ENCODE data around the gene OR6A2.

Gene OR6A2

DNA sequence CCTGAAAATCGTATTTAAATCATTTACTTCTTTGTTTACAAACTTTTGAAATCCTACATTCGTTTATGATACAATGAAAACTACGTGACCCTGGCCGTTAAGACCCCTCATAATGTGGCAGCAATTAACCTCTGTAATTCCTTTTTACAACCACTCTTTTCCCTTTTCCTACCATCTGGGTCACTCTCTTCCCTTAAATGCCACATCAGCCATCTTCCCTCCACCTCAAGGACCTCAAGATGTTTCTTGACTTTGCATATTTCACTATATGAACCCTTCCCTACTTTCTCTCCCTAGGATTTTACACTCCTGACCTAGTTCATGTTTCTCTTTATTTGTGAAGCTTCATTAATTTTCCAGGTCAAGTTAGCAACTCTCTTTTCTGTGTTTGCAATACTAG lies 54.5 kb downstream of the OR6A2 start:
- no peak for DNase-seq (ENCODE audit: low spot score)
- WGBS, 2 donors (ENCODE audit: extremely low coverage in 2 of 2, insufficient read length in 2 of 2, insufficient replicate concordance in 1 of 2), result 100% methylated on average over 1 of the region's 4 CpGs; no CpG with 5 or more reads in 1 of the 2 donors
- no peak overlapping the region for H3K4me3 ChIP-seq (ENCODE audit: low read length in 2 of 2)

DNA sequence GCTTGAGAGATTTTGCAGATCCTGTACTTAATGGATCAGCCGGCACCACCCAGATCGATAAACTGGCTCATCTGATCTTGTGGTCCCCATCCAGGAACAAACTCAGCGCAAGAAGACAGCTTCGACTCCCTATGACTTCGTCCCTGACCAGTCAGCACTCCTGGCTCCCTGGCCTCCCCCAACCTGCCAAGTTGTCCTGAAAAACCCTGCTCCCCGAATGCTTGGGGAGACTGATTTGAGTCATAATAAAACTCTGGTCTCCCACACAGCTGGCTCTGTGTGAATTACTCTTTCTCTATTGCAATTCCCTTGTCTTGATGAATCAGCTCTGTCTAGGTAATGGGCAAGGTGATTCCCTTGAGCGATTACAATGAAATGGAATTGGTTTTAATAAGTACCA lies 57.2 kb downstream of the OR6A2 start:
- Histone ChIP-seq H2BK12ac (ENCODE audit: low read length) (no peak overlapping the region), H2BK5ac (ENCODE audit: low read length) (no peak overlapping the region), H2AK5ac (ENCODE audit: low read depth, low read length) (no peak overlapping the region), H3K4me2 (ENCODE audit: insufficient read depth, low read length, poor library complexity, severe bottlenecking) (no peak overlapping the region), H2BK15ac (ENCODE audit: low read length) (no peak overlapping the region), H3K18ac (ENCODE audit: low read length) (no peak overlapping the region), H3K79me1 (ENCODE audit: low read depth, low read length) (no peaks in the 10 kb centered on the region), H3K27ac (replicated peaks; ENCODE audit: low read length) (no peak overlapping the region), H3K14ac (ENCODE audit: low read length) (no peak overlapping the region), H3K4me3 (ENCODE audit: low read length in 2 of 2) (no peak overlapping the region), H3K9ac (ENCODE audit: low read depth, low read length, poor library complexity) (no peak overlapping the region), H3K4me1 (ENCODE audit: control insufficient read depth in 2 of 2, insufficient read depth in 1 of 2, low read depth in 1 of 2, low read length in 2 of 2) (no peaks in the 10 kb centered on the region), H3K23ac (ENCODE audit: low read depth, low read length, poor library complexity) (no peak overlapping the region), H3K36me3 (replicated peaks in 1 of 2; ENCODE audit: control insufficient read depth in 2 of 2, insufficient read depth in 2 of 2, low read length in 2 of 2) (no peaks in the 10 kb centered on the region), H2BK120ac (ENCODE audit: low read depth, low read length) (no peak overlapping the region), H3K9me3 (replicated peaks in 1 of 2; ENCODE audit: control insufficient read depth in 2 of 2, insufficient read depth in 1 of 2, low read depth in 1 of 2, low read length in 2 of 2) (no peaks in the 10 kb centered on the region), H4K91ac (ENCODE audit: low read depth, low read length, poor library complexity) (no peak overlapping the region), H3K4ac (ENCODE audit: low read length) (no peak overlapping the region), H3K27me3 (ENCODE audit: control insufficient read depth in 3 of 3, insufficient read depth in 3 of 3, low read depth in 1 of 3, low read length in 3 of 3) (no peaks in the 10 kb centered on the region), H2AFZ (ENCODE audit: low read length) (no peak overlapping the region), H4K8ac (ENCODE audit: low read depth, low read length) (no peak overlapping the region)
- WGBS, 2 donors (ENCODE audit: extremely low coverage in 2 of 2, insufficient read length in 2 of 2, insufficient replicate concordance in 1 of 2), result no CpG with 5 or more reads among the region's 7 CpGs
- DNase-seq (ENCODE audit: low spot score), result no peak

More for the DNA sequence above, 54.5 kb downstream of the OR6A2 start:
- H2BK5ac ChIP-seq (ENCODE audit: low read length), result no peak overlapping the region
- H3K4me1 ChIP-seq (ENCODE audit: control insufficient read depth in 2 of 2, insufficient read depth in 1 of 2, low read depth in 1 of 2, low read length in 2 of 2), result no peaks in the 10 kb centered on the region
- H3K9me3 ChIP-seq (replicated peaks in 1 of 2; ENCODE audit: control insufficient read depth in 2 of 2, insufficient read depth in 1 of 2, low read depth in 1 of 2, low read length in 2 of 2), result no peaks in the 10 kb centered on the region
- H3K36me3 ChIP-seq (replicated peaks in 1 of 2; ENCODE audit: control insufficient read depth in 2 of 2, insufficient read depth in 2 of 2, low read length in 2 of 2), result no peaks in the 10 kb centered on the region
- H3K4me2 ChIP-seq (ENCODE audit: insufficient read depth, low read length, poor library complexity, severe bottlenecking), result no peak overlapping the region
- no peak overlapping the region for H2BK12ac ChIP-seq (ENCODE audit: low read length)
- no peak overlapping the region for H4K8ac ChIP-seq (ENCODE audit: low read depth, low read length)
- no peak overlapping the region for H3K18ac ChIP-seq (ENCODE audit: low read length)
- no peak overlapping the region for H2BK15ac ChIP-seq (ENCODE audit: low read length)
- no peak overlapping the region for H3K23ac ChIP-seq (ENCODE audit: low read depth, low read length, poor library complexity)
- H3K4ac ChIP-seq (ENCODE audit: low read length), result no peak overlapping the region
- no peak overlapping the region for H2AK5ac ChIP-seq (ENCODE audit: low read depth, low read length)
- H3K27me3 ChIP-seq (ENCODE audit: control insufficient read depth in 3 of 3, insufficient read depth in 3 of 3, low read depth in 1 of 3, low read length in 3 of 3), result no peaks in the 10 kb centered on the region
- no peak overlapping the region for H3K14ac ChIP-seq (ENCODE audit: low read length)
- H2AFZ ChIP-seq (ENCODE audit: low read length), result no peak overlapping the region
- no peaks in the 10 kb centered on the region for H3K79me1 ChIP-seq (ENCODE audit: low read depth, low read length)
- H2BK120ac ChIP-seq (ENCODE audit: low read depth, low read length), result no peak overlapping the region
- no peak overlapping the region for H3K27ac ChIP-seq (replicated peaks; ENCODE audit: low read length)
- H3K9ac ChIP-seq (ENCODE audit: low read depth, low read length, poor library complexity), result no peak overlapping the region
- H4K91ac ChIP-seq (ENCODE audit: low read depth, low read length, poor library complexity), result no peak overlapping the region
